IMR-90 (cell line): ENCODE measurements around the gene PIH1D1.

Experiments
- MXI1 ChIP-seq: IDR thresholded peaks from 2 replicates; pipeline ENCODE4 v1.6.1; 2012; ENCODE audit warnings: low read depth, mild to moderate bottlenecking, low read length, moderate library complexity, borderline replicate concordance
- POLR2A ChIP-seq: IDR thresholded peaks from 2 replicates; pipeline ENCODE4 v1.6.1; 2012; ENCODE audit warnings: mild to moderate bottlenecking, low read depth, low read length
- TF ChIP-seq, protein P1 (sequence below): conservative IDR thresholded peaks from 2 replicates; pipeline ENCODE4 v1.5.1; 2012; ENCODE audit warnings: mild to moderate bottlenecking, low read depth, low read length, improper control_type of control experiment

DNA sequence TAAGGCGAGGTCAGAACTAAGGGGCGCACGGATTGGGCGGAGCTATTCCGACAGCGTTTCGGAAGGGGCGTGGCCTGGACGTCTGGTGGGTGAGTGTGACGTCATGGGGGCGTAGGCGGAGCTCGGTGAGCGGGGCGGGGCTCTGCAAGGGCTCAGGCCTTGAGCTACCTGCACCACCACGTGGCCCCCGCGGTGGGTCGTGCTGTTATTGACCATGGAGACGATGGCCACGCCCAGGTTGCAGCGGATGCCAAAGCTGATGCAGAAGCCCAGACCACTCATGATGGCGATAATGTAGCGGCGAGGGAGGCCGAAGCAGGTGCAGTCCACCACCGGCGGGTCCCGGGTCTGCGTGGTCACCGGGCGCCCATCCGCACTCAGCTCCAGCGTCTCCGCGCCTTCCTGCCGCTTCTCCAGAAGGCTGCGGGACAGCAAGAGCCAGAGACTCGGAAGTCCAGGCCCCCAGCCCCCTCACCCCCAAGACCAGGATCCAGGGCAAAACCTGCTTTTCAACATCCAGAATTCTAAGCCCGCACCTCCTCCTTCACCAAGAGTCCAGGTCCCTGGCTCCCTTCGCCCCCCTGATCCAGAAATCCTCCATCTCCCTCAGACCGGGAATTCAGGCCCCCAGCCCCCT lies 15.1 kb downstream of the PIH1D1 start:
- TF ChIP-seq MXI1 (no peak), POLR2A (no peak)
- TF ChIP-seq, protein P1, sequence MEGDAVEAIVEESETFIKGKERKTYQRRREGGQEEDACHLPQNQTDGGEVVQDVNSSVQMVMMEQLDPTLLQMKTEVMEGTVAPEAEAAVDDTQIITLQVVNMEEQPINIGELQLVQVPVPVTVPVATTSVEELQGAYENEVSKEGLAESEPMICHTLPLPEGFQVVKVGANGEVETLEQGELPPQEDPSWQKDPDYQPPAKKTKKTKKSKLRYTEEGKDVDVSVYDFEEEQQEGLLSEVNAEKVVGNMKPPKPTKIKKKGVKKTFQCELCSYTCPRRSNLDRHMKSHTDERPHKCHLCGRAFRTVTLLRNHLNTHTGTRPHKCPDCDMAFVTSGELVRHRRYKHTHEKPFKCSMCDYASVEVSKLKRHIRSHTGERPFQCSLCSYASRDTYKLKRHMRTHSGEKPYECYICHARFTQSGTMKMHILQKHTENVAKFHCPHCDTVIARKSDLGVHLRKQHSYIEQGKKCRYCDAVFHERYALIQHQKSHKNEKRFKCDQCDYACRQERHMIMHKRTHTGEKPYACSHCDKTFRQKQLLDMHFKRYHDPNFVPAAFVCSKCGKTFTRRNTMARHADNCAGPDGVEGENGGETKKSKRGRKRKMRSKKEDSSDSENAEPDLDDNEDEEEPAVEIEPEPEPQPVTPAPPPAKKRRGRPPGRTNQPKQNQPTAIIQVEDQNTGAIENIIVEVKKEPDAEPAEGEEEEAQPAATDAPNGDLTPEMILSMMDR, result no peak
